Epithelial cell of proximal tubule (primary cell): ENCODE data around the gene KIF3A. TPM values are rescaled to one million over a fixed set of nuclear protein-coding genes. Genes with fewer than 3 reads are reported as not detected.

ENCODE experiments used
- DNase-seq: peaks from one replicate; pipeline ENCODE4 v3.0.0-alpha.2; 2011; ENCODE audit warnings: low read depth
- H3K4me3 ChIP-seq: 2 replicates; pipeline ENCODE4 v1.5.1; 2011; ENCODE audit warnings: low read depth, mild to moderate bottlenecking, low read length
- total RNA-seq: library from RNA; depleted of rRNA; stranded (reverse); fragments of >200 nt; gene quantifications from 2 replicates; pipeline ENCODE4 v1.2.3, GENCODE V29; 2015
- TF ChIP-seq, protein P1 (sequence below): conservative IDR thresholded peaks from 2 replicates; pipeline ENCODE4 v1.5.1; 2012; ENCODE audit warnings: low read depth, mild to moderate bottlenecking, low read length

KIF3A gene
- total RNA-seq, 1 donor from 2014 or later: 7.6 TPM

DNA sequence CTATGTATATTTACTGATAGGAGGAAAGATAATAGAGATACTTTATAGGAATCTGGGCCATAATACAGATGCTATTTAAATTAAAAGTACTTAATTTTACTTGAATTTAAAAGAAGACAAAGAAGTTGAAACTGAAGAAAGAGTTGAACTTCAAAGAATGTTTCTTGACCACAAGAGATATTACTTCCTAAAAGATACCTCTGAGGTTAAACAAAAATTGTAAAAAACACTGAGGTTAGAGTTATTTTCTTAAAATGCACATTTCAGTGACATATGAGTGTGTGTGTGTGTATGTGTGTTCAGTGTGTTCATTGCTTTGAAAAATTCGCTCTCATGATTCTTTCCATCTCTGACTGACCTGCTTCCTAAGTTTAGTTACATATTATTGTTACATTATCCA lies 43.2 kb upstream of the KIF3A start:
- no peak for DNase-seq
- TF ChIP-seq, protein P1, sequence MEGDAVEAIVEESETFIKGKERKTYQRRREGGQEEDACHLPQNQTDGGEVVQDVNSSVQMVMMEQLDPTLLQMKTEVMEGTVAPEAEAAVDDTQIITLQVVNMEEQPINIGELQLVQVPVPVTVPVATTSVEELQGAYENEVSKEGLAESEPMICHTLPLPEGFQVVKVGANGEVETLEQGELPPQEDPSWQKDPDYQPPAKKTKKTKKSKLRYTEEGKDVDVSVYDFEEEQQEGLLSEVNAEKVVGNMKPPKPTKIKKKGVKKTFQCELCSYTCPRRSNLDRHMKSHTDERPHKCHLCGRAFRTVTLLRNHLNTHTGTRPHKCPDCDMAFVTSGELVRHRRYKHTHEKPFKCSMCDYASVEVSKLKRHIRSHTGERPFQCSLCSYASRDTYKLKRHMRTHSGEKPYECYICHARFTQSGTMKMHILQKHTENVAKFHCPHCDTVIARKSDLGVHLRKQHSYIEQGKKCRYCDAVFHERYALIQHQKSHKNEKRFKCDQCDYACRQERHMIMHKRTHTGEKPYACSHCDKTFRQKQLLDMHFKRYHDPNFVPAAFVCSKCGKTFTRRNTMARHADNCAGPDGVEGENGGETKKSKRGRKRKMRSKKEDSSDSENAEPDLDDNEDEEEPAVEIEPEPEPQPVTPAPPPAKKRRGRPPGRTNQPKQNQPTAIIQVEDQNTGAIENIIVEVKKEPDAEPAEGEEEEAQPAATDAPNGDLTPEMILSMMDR: no peak
- no peak overlapping the region for H3K4me3 ChIP-seq

DNA sequence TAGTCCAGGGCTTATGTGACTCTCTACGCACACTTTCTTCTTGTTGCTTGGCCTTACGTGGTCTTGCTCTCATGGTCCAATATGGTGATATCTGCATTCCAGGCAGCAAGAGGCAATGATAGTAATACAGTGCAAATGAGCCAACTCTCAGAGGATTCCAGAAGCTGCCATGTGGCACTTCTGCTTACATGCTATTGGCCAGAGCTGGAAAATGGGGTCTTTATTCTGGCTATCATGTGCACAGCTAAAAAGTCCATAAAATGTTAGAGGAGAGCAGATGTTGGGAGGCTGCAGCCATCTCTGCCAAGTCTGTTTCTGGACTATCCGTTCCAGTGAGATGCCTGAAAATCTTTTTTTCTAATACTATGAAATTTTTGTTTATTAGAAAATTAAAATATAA lies 42.6 kb upstream of the KIF3A start:
- TF ChIP-seq, protein P1: no peak
- no peak for DNase-seq
- no peak overlapping the region for H3K4me3 ChIP-seq

DNA sequence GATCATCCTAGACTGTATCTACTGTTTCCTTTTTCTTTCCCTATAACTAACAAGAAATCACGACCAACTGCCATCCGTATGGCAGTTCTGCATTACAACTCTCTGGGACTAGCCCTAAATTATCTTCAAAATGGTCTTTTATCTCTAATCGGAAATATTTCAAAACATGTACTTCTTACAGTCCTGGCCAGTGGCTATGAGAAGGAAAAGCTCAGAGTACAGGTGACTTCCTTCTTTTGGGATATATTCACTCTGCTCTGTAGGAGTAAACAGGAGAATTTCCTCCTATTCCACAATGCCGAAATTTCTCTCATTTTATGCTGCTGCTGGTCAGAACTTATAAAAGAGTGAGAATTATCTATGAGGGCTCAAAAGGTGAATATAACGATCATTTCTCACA lies 41.5 kb upstream of the KIF3A start:
- TF ChIP-seq, protein P1: no peak
- DNase-seq: no peak
- no peak overlapping the region for H3K4me3 ChIP-seq

DNA sequence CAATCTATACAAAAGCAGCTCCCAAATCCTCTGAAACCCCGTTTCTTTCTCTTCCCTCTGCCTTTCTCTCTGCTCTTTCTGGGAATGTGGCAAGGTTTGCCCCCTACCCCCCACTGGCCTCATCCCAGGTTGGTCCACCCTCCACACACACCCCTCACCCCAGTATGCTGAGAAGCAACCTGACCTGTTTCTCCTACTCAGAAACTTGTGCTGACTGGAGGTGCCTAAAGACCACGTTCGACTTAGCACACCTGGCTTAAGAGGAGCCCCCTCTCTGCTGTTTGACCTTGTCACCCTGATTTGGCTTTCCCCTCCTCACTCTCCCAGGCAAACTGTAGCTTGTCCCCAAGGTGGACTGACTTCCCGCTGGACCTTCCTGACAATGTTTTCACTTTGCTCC lies 40.8 kb upstream of the KIF3A start:
- peak overlapping the region; percentile 86 for H3K4me3 ChIP-seq
- TF ChIP-seq, protein P1: no peak
- no peak for DNase-seq

DNA sequence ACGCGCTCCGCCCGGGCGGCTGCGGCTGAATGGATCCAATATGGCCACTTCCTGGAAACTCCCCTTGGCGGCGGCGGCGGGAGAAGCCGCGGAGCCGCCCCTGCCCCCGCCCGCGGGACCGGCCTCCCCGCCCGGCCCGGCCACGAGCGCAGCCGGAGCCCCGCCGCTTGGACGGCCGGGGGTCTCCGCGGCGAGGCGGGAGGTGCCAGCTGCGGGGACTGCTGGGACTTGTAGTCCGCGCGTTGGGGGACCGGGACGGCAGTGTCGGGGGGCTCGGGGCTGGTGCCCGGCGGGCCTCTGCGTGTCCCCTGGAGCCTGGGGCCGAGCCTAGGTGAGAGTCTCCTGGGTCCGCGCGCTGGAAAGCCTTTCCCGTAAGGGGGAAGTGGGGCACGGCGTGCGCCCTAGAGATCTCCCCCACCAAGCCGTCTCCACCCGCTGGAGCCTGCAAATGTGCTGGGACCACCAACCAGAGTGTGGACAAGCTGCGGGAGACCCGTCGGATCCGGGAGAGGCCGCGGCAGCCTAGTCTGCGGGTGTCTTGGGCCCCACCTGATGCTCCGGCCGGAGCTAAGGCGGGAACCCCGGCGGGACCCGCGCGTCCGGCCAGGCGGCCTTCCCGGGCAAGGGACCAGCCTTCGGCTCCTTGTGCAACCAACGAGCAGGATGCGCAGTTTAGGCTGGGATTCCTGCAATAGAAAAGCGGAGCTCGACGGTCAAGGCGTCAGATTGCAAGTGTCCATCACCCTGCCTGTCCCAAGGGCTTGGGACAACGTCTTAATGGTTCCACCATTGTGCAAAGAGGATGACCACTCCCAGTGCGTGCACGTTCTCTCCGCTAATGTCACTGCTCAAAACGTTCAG lies 40.1 kb upstream of the KIF3A start, which contains the start of gene SEPTIN8:
TSS of gene SEPTIN8 (minus strand) at position 31 of the 861 bp plus-strand sequence. CDS start 102 bp downstream, outside the sequence.
- peak within 1 kb of the TSS; percentile 86 for H3K4me3 ChIP-seq
- DNase-seq: no peak
- TF ChIP-seq, protein P1: no peak

DNA sequence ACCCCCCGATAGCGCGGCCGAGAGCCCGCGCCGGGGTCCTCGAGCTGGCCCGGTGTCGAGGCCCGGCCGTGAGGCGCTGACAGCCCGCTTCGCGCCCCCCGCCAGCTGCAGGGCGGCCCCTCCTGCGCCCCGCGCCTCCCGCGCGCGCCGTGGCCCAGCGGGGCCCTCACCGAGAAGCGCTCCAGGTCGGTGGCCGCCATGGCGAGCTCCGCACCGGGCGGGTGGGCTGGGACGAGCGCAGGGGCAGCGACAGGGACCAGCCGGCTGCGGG lies 39.5 kb upstream of the KIF3A start:
- TF ChIP-seq, protein P1: no peak
- DNase-seq: no peak
- H3K4me3 ChIP-seq: peak overlapping the region; percentile 86
